ENCODE measurements around the gene KRT6A.

Gene KRT6A

DNA sequence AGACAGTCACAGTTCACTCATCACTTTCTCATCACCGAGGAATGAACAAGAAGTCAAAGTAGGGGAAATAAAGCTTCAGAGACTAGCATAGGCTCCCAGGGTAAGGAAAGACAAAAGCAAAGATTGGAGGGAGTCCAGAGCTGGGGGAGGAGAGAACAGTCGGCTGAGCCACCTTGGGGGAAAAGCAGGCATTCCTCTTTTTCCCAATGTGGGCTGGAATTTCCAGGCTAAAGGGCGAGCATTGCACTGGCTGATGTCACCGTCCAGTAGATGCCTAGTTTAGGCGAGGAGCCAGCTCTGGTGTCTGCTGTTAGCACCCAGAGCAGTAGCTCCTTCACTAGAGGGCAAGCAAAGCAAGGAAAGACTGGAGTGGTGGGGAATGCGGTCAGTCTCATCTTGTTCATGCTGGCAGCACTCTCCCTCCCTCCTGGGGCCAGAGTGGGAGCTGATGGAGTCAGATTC lies 50.4 kb downstream of the KRT6A start:
- no peak overlapping the region for H3K4ac ChIP-seq (ENCODE audit: low read depth in 1 of 2, low read length in 2 of 2)
- no peak overlapping the region for H2BK5ac ChIP-seq (ENCODE audit: low read depth, low read length, poor library complexity, severe bottlenecking)
- no peak overlapping the region for H3K9ac ChIP-seq (ENCODE audit: low read length)
- H2BK15ac ChIP-seq (ENCODE audit: low read depth, poor library complexity, severe bottlenecking), result no peak overlapping the region
- no peak overlapping the region for H4K8ac ChIP-seq (ENCODE audit: low read length)
- no peaks in the 10 kb centered on the region for H3K4me1 ChIP-seq (ENCODE audit: control insufficient read depth, insufficient read depth, low read depth, low read length)
- 23% methylated on average over 6 of the region's 6 CpGs for WGBS
- peaks cover 27 to 36% of the 10 kb centered on the region in 2 experiments for H3K27me3 ChIP-seq (ENCODE audit: control insufficient read depth in 1 of 2, insufficient read depth in 1 of 2, low read length in 2 of 2)
- no peak overlapping the region for H3K14ac ChIP-seq (ENCODE audit: low read length in 2 of 2)
- H2BK120ac ChIP-seq (ENCODE audit: low read depth, low read length), result no peak overlapping the region
- no peaks in the 10 kb centered on the region for H3K9me3 ChIP-seq (ENCODE audit: control insufficient read depth, low read length)
- no peak overlapping the region for H4K91ac ChIP-seq (ENCODE audit: low read length)
- peak; percentile 10 for DNase-seq
- H2AK5ac ChIP-seq (ENCODE audit: low read length, severe bottlenecking), result no peak overlapping the region
- no peaks in the 10 kb centered on the region for H3K36me3 ChIP-seq (ENCODE audit: control insufficient read depth in 1 of 2, insufficient read depth in 2 of 2, low read depth in 1 of 2, low read length in 2 of 2)
- H3K4me3 ChIP-seq (ENCODE audit: insufficient read depth in 1 of 2, low read depth in 1 of 2, low read length in 2 of 2), result no peak overlapping the region
- H3K18ac ChIP-seq (ENCODE audit: low read depth in 1 of 2, low read length in 2 of 2), result no peak overlapping the region
- H2AFZ ChIP-seq (ENCODE audit: low read depth, low read length), result no peak overlapping the region
- H3K27ac ChIP-seq (ENCODE audit: low read length, poor library complexity, severe bottlenecking), result no peak overlapping the region
- no peak overlapping the region for H3K4me2 ChIP-seq (ENCODE audit: low read length, poor library complexity, severe bottlenecking)
- no peaks in the 10 kb centered on the region for H3K79me1 ChIP-seq (replicated peaks; ENCODE audit: low read length, poor library complexity, severe bottlenecking)
- H3K23ac ChIP-seq (ENCODE audit: low read length in 2 of 2), result no peak overlapping the region
- no peak overlapping the region for H2BK12ac ChIP-seq (ENCODE audit: low read length in 2 of 2)

DNA sequence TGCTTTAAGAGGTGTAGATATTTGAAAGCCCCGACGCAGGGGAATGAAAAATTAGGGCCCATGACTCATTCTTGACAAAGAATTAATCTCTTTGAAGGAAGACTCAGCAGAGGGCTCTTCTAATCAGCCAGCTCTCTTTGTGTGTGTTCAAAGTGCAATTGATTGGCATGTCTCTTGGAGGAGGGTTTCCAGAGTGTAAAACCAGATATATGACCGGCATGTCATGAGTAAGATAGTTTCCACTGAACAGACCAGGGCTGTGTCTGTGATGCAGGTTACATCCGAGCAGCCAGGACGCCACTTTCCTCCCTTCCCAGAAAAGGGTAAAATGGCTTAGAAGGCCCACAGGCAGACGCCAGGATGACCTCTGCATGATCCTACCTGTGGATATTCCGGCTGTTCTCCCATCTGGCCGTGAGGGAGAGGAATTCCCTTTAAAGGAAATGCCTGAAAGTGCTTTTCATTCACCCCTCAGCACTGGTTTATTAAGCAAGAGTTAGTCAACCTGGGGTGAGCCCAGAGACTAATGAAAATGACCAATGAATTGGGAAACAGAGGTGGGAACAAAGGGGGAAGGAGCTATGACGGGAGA lies 51.6 kb downstream of the KRT6A start:
- H3K9me3 ChIP-seq (ENCODE audit: control insufficient read depth, low read length), result no peaks in the 10 kb centered on the region
- H3K4ac ChIP-seq (ENCODE audit: low read depth in 1 of 2, low read length in 2 of 2), result no peak overlapping the region
- no peak overlapping the region for H2AFZ ChIP-seq (ENCODE audit: low read depth, low read length)
- H2BK12ac ChIP-seq (ENCODE audit: low read length in 2 of 2), result no peak overlapping the region
- no peak overlapping the region for H3K4me2 ChIP-seq (ENCODE audit: low read length, poor library complexity, severe bottlenecking)
- H2BK15ac ChIP-seq (ENCODE audit: low read depth, poor library complexity, severe bottlenecking), result no peak overlapping the region
- no peaks in the 10 kb centered on the region for H3K4me1 ChIP-seq (ENCODE audit: control insufficient read depth, insufficient read depth, low read depth, low read length)
- no peak overlapping the region for H3K14ac ChIP-seq (ENCODE audit: low read length in 2 of 2)
- H3K27ac ChIP-seq (ENCODE audit: low read length, poor library complexity, severe bottlenecking), result no peak overlapping the region
- H4K8ac ChIP-seq (ENCODE audit: low read length), result no peak overlapping the region
- H2BK5ac ChIP-seq (ENCODE audit: low read depth, low read length, poor library complexity, severe bottlenecking), result no peak overlapping the region
- no peak overlapping the region for H3K18ac ChIP-seq (ENCODE audit: low read depth in 1 of 2, low read length in 2 of 2)
- H2BK120ac ChIP-seq (ENCODE audit: low read depth, low read length), result no peak overlapping the region
- DNase-seq, result no peak
- H3K36me3 ChIP-seq (ENCODE audit: control insufficient read depth in 1 of 2, insufficient read depth in 2 of 2, low read depth in 1 of 2, low read length in 2 of 2), result no peaks in the 10 kb centered on the region
- no peaks in the 10 kb centered on the region for H3K79me1 ChIP-seq (replicated peaks; ENCODE audit: low read length, poor library complexity, severe bottlenecking)
- H4K91ac ChIP-seq (ENCODE audit: low read length), result no peak overlapping the region
- peak overlapping the region; percentile 6 for H3K9ac ChIP-seq (ENCODE audit: low read length)
- peaks cover 26 to 28% of the 10 kb centered on the region in 2 experiments for H3K27me3 ChIP-seq (ENCODE audit: control insufficient read depth in 1 of 2, insufficient read depth in 1 of 2, low read length in 2 of 2)
- no peak overlapping the region for H3K23ac ChIP-seq (ENCODE audit: low read length in 2 of 2)
- WGBS, result 74% methylated on average over 9 of the region's 9 CpGs
- no peak overlapping the region for H3K4me3 ChIP-seq (ENCODE audit: insufficient read depth in 1 of 2, low read depth in 1 of 2, low read length in 2 of 2)
- no peak overlapping the region for H2AK5ac ChIP-seq (ENCODE audit: low read length, severe bottlenecking)

DNA sequence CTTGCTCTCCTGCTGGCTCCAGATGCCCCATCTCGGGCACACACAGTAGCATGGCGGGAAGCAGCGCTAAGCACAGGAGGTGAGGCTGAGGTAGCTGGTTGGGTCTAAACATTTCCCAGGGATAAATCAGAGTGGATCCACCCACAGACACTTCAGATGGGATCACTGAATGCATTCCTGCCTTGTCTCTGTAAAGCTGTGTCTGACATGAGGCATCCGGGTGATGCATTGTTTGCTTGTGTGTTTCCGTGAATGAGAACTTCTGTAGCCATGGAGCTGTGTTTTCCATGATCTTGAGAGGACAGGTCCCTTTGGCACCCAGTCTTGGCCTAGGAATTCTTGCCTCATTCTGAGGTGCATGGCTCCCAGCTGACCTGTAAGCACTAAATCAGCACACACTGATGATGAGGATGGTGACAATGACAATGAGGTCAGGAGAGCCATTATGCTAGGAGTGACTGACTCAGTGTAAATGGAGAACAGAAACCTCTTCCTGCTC lies 52.2 kb downstream of the KRT6A start:
- Histone ChIP-seq H2BK15ac (ENCODE audit: low read depth, poor library complexity, severe bottlenecking) (no peak overlapping the region), H3K4me1 (ENCODE audit: control insufficient read depth, insufficient read depth, low read depth, low read length) (no peaks in the 10 kb centered on the region), H3K14ac (ENCODE audit: low read length in 2 of 2) (no peak overlapping the region), H3K4me2 (ENCODE audit: low read length, poor library complexity, severe bottlenecking) (no peak overlapping the region), H2BK120ac (ENCODE audit: low read depth, low read length) (no peak overlapping the region), H2BK12ac (ENCODE audit: low read length in 2 of 2) (no peak overlapping the region), H2AFZ (ENCODE audit: low read depth, low read length) (no peak overlapping the region), H3K79me1 (replicated peaks; ENCODE audit: low read length, poor library complexity, severe bottlenecking) (no peaks in the 10 kb centered on the region), H3K27ac (ENCODE audit: low read length, poor library complexity, severe bottlenecking) (no peak overlapping the region), H3K27me3 (ENCODE audit: control insufficient read depth in 1 of 2, insufficient read depth in 1 of 2, low read length in 2 of 2) (peaks cover 23 to 27% of the 10 kb centered on the region in 2 experiments), H3K9me3 (ENCODE audit: control insufficient read depth, low read length) (no peaks in the 10 kb centered on the region), H3K36me3 (ENCODE audit: control insufficient read depth in 1 of 2, insufficient read depth in 2 of 2, low read depth in 1 of 2, low read length in 2 of 2) (no peaks in the 10 kb centered on the region), H3K4ac (ENCODE audit: low read depth in 1 of 2, low read length in 2 of 2) (no peak overlapping the region), H3K9ac (ENCODE audit: low read length) (peak overlapping the region; percentile 6), H2BK5ac (ENCODE audit: low read depth, low read length, poor library complexity, severe bottlenecking) (no peak overlapping the region), H3K18ac (ENCODE audit: low read depth in 1 of 2, low read length in 2 of 2) (no peak overlapping the region), H4K8ac (ENCODE audit: low read length) (no peak overlapping the region), H4K91ac (ENCODE audit: low read length) (no peak overlapping the region), H2AK5ac (ENCODE audit: low read length, severe bottlenecking) (no peak overlapping the region), H3K23ac (ENCODE audit: low read length in 2 of 2) (no peak overlapping the region), H3K4me3 (ENCODE audit: insufficient read depth in 1 of 2, low read depth in 1 of 2, low read length in 2 of 2) (no peak overlapping the region)
- peak; percentile 17 for DNase-seq
- 91% methylated on average over 5 of the region's 5 CpGs for WGBS

DNA sequence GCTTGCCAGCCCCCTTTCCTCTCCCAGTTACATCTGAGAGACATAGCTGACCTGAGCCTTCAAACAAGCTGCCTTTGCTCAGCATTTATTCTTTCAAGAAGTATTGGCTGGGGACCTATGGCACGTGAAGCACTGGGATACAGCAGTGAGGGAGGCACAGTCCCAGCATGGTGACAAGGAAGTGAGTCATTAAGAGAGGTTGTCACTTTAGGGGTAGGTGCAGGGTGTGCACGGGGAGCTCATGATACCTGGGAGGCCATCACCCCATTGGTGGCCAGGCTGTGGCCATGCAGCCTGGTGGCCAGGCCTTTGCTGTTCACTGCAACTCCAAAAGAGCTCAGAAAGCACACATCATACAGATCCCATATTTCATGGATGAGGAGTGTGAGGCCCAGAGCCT lies 53.2 kb downstream of the KRT6A start:
- H3K4me2 ChIP-seq (ENCODE audit: low read length, poor library complexity, severe bottlenecking), result no peak overlapping the region
- no peak overlapping the region for H3K18ac ChIP-seq (ENCODE audit: low read depth in 1 of 2, low read length in 2 of 2)
- H3K27me3 ChIP-seq (ENCODE audit: control insufficient read depth in 1 of 2, insufficient read depth in 1 of 2, low read length in 2 of 2), result peaks cover 17 to 27% of the 10 kb centered on the region in 2 experiments
- H3K14ac ChIP-seq (ENCODE audit: low read length in 2 of 2), result no peak overlapping the region
- no peak overlapping the region for H2BK120ac ChIP-seq (ENCODE audit: low read depth, low read length)
- WGBS, result 53% methylated on average over 1 of the region's 2 CpGs
- H3K4me3 ChIP-seq (ENCODE audit: insufficient read depth in 1 of 2, low read depth in 1 of 2, low read length in 2 of 2), result no peak overlapping the region
- no peaks in the 10 kb centered on the region for H3K4me1 ChIP-seq (ENCODE audit: control insufficient read depth, insufficient read depth, low read depth, low read length)
- H2AK5ac ChIP-seq (ENCODE audit: low read length, severe bottlenecking), result no peak overlapping the region
- no peak overlapping the region for H3K9ac ChIP-seq (ENCODE audit: low read length)
- no peak overlapping the region for H2AFZ ChIP-seq (ENCODE audit: low read depth, low read length)
- no peaks in the 10 kb centered on the region for H3K79me1 ChIP-seq (replicated peaks; ENCODE audit: low read length, poor library complexity, severe bottlenecking)
- no peak for DNase-seq
- H3K9me3 ChIP-seq (ENCODE audit: control insufficient read depth, low read length), result no peaks in the 10 kb centered on the region
- no peak overlapping the region for H2BK12ac ChIP-seq (ENCODE audit: low read length in 2 of 2)
- H4K8ac ChIP-seq (ENCODE audit: low read length), result no peak overlapping the region
- H3K23ac ChIP-seq (ENCODE audit: low read length in 2 of 2), result no peak overlapping the region
- no peak overlapping the region for H4K91ac ChIP-seq (ENCODE audit: low read length)
- H3K36me3 ChIP-seq (ENCODE audit: control insufficient read depth in 1 of 2, insufficient read depth in 2 of 2, low read depth in 1 of 2, low read length in 2 of 2), result no peaks in the 10 kb centered on the region
- H2BK15ac ChIP-seq (ENCODE audit: low read depth, poor library complexity, severe bottlenecking), result no peak overlapping the region
- no peak overlapping the region for H3K4ac ChIP-seq (ENCODE audit: low read depth in 1 of 2, low read length in 2 of 2)
- H3K27ac ChIP-seq (ENCODE audit: low read length, poor library complexity, severe bottlenecking), result no peak overlapping the region
- H2BK5ac ChIP-seq (ENCODE audit: low read depth, low read length, poor library complexity, severe bottlenecking), result no peak overlapping the region

All from mesenchymal stem cell (in vitro differentiated cells and primary cell).